Neural progenitor cell (in vitro differentiated cells): ENCODE measurements around the gene CNP.

ENCODE experiments used
- EZH2 ChIP-seq: fragments of 200-600 bp; sonication (generic); IDR thresholded peaks from 2 replicates; pipeline ENCODE4 v1.6.1; 2017; ENCODE audit warnings: antibody characterized with exemption, mild to moderate bottlenecking, moderate library complexity
- EZH2phosphoT487 ChIP-seq: fragments of 200-600 bp; sonication (generic); IDR thresholded peaks from 2 replicates; pipeline ENCODE4 v1.6.1; 2017; ENCODE audit warnings: antibody characterized with exemption
- TF ChIP-seq, protein P1 (sequence below): fragments of 200-600 bp; sonication (generic); IDR thresholded peaks from 2 replicates; pipeline ENCODE4 v1.5.1; 2017; ENCODE audit warnings: antibody characterized with exemption, mild to moderate bottlenecking

GRCh38 chr17:41939044-41939692 lies 27.4 kb upstream of the CNP start:
- TF ChIP-seq EZH2phosphoT487 (no peak), EZH2 (no peak)
- TF ChIP-seq, protein P1, sequence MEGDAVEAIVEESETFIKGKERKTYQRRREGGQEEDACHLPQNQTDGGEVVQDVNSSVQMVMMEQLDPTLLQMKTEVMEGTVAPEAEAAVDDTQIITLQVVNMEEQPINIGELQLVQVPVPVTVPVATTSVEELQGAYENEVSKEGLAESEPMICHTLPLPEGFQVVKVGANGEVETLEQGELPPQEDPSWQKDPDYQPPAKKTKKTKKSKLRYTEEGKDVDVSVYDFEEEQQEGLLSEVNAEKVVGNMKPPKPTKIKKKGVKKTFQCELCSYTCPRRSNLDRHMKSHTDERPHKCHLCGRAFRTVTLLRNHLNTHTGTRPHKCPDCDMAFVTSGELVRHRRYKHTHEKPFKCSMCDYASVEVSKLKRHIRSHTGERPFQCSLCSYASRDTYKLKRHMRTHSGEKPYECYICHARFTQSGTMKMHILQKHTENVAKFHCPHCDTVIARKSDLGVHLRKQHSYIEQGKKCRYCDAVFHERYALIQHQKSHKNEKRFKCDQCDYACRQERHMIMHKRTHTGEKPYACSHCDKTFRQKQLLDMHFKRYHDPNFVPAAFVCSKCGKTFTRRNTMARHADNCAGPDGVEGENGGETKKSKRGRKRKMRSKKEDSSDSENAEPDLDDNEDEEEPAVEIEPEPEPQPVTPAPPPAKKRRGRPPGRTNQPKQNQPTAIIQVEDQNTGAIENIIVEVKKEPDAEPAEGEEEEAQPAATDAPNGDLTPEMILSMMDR, result no peak
